HG03097 (cell line): ENCODE results near the gene ZNF774.
A peak's percentile ranks its signal among the peaks of the same experiment; 100 is the strongest.
"Not testable (repeated sequence)": the region's sequence is repeated elsewhere in the genome, so short reads cannot be mapped to it uniquely, and the experiment has no call there.

Experiments
- ATAC-seq: cut with Tn5 transposase; IDR thresholded peaks from one replicate; pipeline ENCODE4 v1.9.1; 2021; ENCODE audit not compliant: unreplicated experiment, low FRiP score

ZNF774 gene

GRCh38 chr15:90352107-90352893 lies at the start of gene ZNF774:
Gene ZNF774, plus strand, starts transcription at chr15:90352284. Its CDS starts 2,377 bp downstream, at chr15:90354661.
- peak; percentile 97 for ATAC-seq

- not testable (repeated sequence) for ATAC-seq
Measured at GRCh38 chr15:90305355-90305754, 46.7 kb upstream of the ZNF774 start.

- no peak for ATAC-seq
Measured at GRCh38 chr15:90305932-90306331, 46.2 kb upstream of the ZNF774 start.

- no peak for ATAC-seq
Measured at GRCh38 chr15:90306560-90306959, 45.5 kb upstream of the ZNF774 start.

GRCh38 chr15:90307661-90308060 lies 44.4 kb upstream of the ZNF774 start:
- no peak for ATAC-seq

GRCh38 chr15:90309020-90309419 lies 43.1 kb upstream of the ZNF774 start:
- no peak for ATAC-seq

GRCh38 chr15:90315278-90315982 lies 36.7 kb upstream of the ZNF774 start:
- no peak for ATAC-seq

GRCh38 chr15:90316139-90316538 lies 35.9 kb upstream of the ZNF774 start:
- ATAC-seq = no peak

- ATAC-seq = no peak
Measured at GRCh38 chr15:90318591-90318990, 33.5 kb upstream of the ZNF774 start.

GRCh38 chr15:90320062-90320884 lies 31.8 kb upstream of the ZNF774 start:
- peak; percentile 84 for ATAC-seq

- ATAC-seq = no peak
Measured at GRCh38 chr15:90320885-90321278, 31.2 kb upstream of the ZNF774 start.

GRCh38 chr15:90322538-90322937 lies 29.5 kb upstream of the ZNF774 start:
- ATAC-seq = no peak

- ATAC-seq = no peak
Measured at GRCh38 chr15:90325726-90326125, 26.4 kb upstream of the ZNF774 start.

GRCh38 chr15:90326441-90326840 lies 25.6 kb upstream of the ZNF774 start:
- ATAC-seq = no peak

- no peak for ATAC-seq
Measured at GRCh38 chr15:90327311-90327710, 24.8 kb upstream of the ZNF774 start.

- no peak for ATAC-seq
Measured at GRCh38 chr15:90334304-90334731, 17.8 kb upstream of the ZNF774 start.

GRCh38 chr15:90336705-90337141 lies 15.4 kb upstream of the ZNF774 start:
- ATAC-seq = no peak

GRCh38 chr15:90337256-90337655 lies 14.8 kb upstream of the ZNF774 start:
- no peak for ATAC-seq

GRCh38 chr15:90338532-90338931 lies 13.6 kb upstream of the ZNF774 start:
- ATAC-seq = no peak

GRCh38 chr15:90340345-90340744 lies 11.7 kb upstream of the ZNF774 start:
- no peak for ATAC-seq

- ATAC-seq = no peak
Measured at GRCh38 chr15:90343302-90343790, 8.7 kb upstream of the ZNF774 start.
